RWPE1 (cell line): Measurements from ENCODE around the gene SV2B.

ENCODE experiments used
- CTCF ChIA-PET: fragments of 350-600 bp; sonication (Branson Sonifier 250); formaldehyde crosslinking; extraction: SDS; loops from one replicate; lab custom pipeline; 2021; lab: Yijun Ruan, JAX
- POLR2A ChIA-PET: fragments of 400-600 bp; formaldehyde crosslinking; extraction: SDS; loops from one replicate; lab custom pipeline; 2020; ENCODE audit warnings: antibody characterized with exemption; ENCODE audit not compliant: low non-redundant PET; lab: Yijun Ruan, JAX
- DNase-seq: peaks from one replicate; pipeline ENCODE4 v3.0.0; 2012; ENCODE audit warnings: low spot score
- H3K27ac ChIP-seq: fragments of 450-650 bp; 2 replicates; pipeline ENCODE4 v1.5.1; 2017
- CTCF ChIP-seq: fragments of 450-650 bp; conservative IDR thresholded peaks from 2 replicates; pipeline ENCODE4 v1.5.1; 2017; ENCODE audit warnings: low read depth, mild to moderate bottlenecking

Gene SV2B

DNA sequence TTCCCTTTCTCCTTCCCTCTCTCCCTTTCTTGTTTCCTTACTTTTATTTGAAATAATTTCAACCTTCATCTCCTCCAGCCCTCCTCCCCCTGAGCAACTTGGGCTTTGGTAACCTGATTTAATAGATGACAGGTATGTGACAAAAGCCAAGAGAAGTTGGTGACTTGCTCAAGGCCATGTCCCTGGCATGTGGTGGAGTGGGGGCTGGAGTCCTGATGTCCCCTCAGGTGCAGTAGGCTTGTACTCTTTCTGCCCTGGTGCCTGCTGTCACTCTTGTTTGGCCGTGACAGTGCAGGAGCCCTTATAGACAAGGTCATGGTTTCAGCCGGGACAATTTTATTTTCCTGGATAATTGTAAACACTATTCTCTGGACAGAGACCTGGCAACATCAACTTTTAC, 152.7 kb downstream of the SV2B start:
- no peak for TF ChIP-seq CTCF
- no peak for DNase-seq
- POLR2A ChIA-PET, result no interaction called here
- H3K27ac ChIP-seq, result no peak overlapping the region
- CTCF ChIA-PET, result interaction anchor here (0.6 kb wide), 1 partner anchor 1567 kb away, joined by 5 read pairs; no protein-coding TSS in a partner anchor

GRCh38 chr15:91253605-91254004, 153.5 kb downstream of the SV2B start:
- POLR2A ChIA-PET, result no interaction called here
- TF ChIP-seq CTCF, result no peak
- no peak for DNase-seq
- CTCF ChIA-PET, result interaction anchor here (0.6 kb wide), 1 partner anchor 1566 kb away, joined by 5 read pairs; no protein-coding TSS in a partner anchor
- H3K27ac ChIP-seq, result no peak overlapping the region

- TF ChIP-seq CTCF, result no peak
- H3K27ac ChIP-seq, result no peak overlapping the region
- DNase-seq, result no peak
- ChIA-PET POLR2A (no interaction called here), CTCF (no interaction called here)
Observed at GRCh38 chr15:91254766-91255165, 154.7 kb downstream of the SV2B start.

GRCh38 chr15:91255670-91256192, 155.7 kb downstream of the SV2B start:
- H3K27ac ChIP-seq, result no peak overlapping the region
- no peak for DNase-seq
- ChIA-PET CTCF (no interaction called here), POLR2A (no interaction called here)
- TF ChIP-seq CTCF, result no peak

DNA sequence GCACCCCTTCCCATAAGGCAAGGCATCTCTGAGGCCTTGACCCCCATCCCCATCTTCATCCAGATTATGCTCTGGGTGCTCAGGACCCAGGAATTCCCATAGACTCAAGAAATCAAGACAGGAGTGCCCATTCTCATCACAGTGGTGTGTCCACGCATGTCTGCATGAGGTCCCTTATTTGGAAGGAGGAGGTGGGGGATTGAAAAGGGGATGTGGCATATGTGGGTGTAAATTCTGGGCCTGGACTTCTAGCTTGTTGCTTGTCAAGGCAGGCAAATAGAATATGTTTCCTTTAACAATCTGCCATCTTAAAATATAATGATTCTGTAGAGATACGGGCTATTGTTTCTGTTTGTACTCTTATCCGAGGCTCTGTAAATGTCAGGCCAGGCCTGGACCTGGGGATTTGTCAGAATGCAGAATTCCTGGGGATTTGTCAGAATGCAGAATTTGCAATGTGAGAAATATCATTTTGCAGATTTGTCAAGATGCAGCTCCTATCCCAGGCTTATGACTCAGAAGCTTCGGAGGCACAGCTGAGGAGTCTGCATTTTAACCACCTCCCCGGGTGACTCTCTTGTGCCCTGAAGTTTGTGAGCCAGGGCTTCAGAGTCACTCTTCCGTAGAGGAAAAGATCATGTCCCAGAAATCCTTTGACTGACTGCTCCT, 157.8 kb downstream of the SV2B start:
- no peak for TF ChIP-seq CTCF

DNA sequence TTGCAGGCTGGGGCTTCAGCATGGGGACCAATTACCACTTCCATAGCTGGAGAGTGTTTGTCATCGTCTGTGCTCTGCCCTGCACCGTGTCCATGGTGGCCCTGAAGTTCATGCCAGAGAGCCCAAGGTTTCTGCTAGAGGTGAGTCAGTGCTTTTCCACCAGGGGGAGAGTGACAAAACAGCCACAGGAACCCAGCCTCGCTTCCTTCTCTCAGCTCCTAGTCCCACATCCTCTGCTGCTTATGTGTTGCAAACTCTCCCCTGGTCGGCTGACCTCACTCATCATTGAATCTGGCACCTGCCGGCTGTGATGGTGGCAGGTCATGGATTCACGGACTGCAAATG, 158.3 kb downstream of the SV2B start:
- H3K27ac ChIP-seq, result no peak overlapping the region
- CTCF ChIA-PET, result interaction anchor here (0.5 to 0.7 kb wide), 3 partner anchors 11 to 301 kb away, joined by 3 read pairs; no protein-coding TSS in a partner anchor
- POLR2A ChIA-PET, result no interaction called here
- DNase-seq, result no peak
- no peak for TF ChIP-seq CTCF

More for the DNA sequence above, 157.8 kb downstream of the SV2B start:
- CTCF ChIA-PET, result interaction anchor here (0.7 kb wide), 1 partner anchor 286 kb away, joined by 3 read pairs; no protein-coding TSS in a partner anchor
- H3K27ac ChIP-seq, result no peak overlapping the region
- no peak for DNase-seq
- POLR2A ChIA-PET, result no interaction called here
